Endothelial cell of umbilical vein (primary cell): ENCODE data around the gene F8. TPM values are rescaled to one million over a fixed set of nuclear protein-coding genes. Genes with fewer than 3 reads are reported as not detected.
"Not testable (repeated sequence)": the region's sequence is repeated elsewhere in the genome, so short reads cannot be mapped to it uniquely, and the experiment has no call there.

ENCODE experiments used
- BruUV-seq: library from RNA; stranded (reverse); fragments of 400-500 nt; replicated peaks from 2 replicates; lab custom pipeline; 2021; lab: Mats Ljungman, UMichigan
- CTCF ChIA-PET: fragments of 300-600, 350-600 bp; sonication (Branson Sonifier 250); formaldehyde crosslinking; loops from one replicate; lab custom pipeline; 2021; ENCODE audit warnings: antibody characterized with exemption, inconsistent platforms; lab: Charles Lee
- POLR2A ChIA-PET: fragments of 300-600, 350-600 bp; sonication (Branson Sonifier 250); formaldehyde crosslinking; loops from one replicate; lab custom pipeline; 2021; ENCODE audit warnings: antibody characterized with exemption, inconsistent platforms; lab: Charles Lee
- DNase-seq: peaks from one replicate; pipeline ENCODE4 v3.0.0-alpha.2; 2011; ENCODE audit warnings: low read depth, low spot score
- FAIRE-seq: peaks from 2 replicates; lab custom pipeline; 2011; peaks lifted over from hg19 to GRCh38; lab: Jason Lieb, UNC
- H2AFZ ChIP-seq: 2 replicates; pipeline ENCODE4 v1.6.0; 2012; ENCODE audit warnings: low read depth, low read length, control low read depth, inconsistent platforms
- H3K27ac ChIP-seq: 2 replicates; pipeline ENCODE4 v1.5.1; 2011; ENCODE audit warnings: low read depth, mild to moderate bottlenecking, control low read depth, low read length, moderate library complexity; ENCODE audit not compliant: insufficient read depth
- H3K27me3 ChIP-seq, 2 experiments: 2 replicates each; pipeline versions ENCODE4 v1.6.0 to v1.6.1; 2011; ENCODE audit warnings: low read length in 2 of 2, mixed read lengths in 1 of 2; ENCODE audit not compliant: control insufficient read depth in 2 of 2, insufficient read depth in 2 of 2
- H3K36me3 ChIP-seq, 2 experiments: 2 replicates in 1 of 2; 3 replicates in 1 of 2; pipeline ENCODE4 v1.5.1; 2011; ENCODE audit warnings: low read length in 2 of 2, mild to moderate bottlenecking in 1 of 2, moderate library complexity in 1 of 2; ENCODE audit not compliant: control insufficient read depth in 2 of 2, insufficient read depth in 2 of 2; ENCODE audit errors: extremely low read depth in 1 of 2
- H3K4me1 ChIP-seq: 3 replicates; pipeline ENCODE4 v1.5.1; 2011; ENCODE audit warnings: mild to moderate bottlenecking, low read length; ENCODE audit not compliant: control insufficient read depth, insufficient read depth; ENCODE audit errors: extremely low read depth
- H3K4me2 ChIP-seq: 2 replicates; pipeline ENCODE4 v1.6.1; 2011; ENCODE audit warnings: low read length, control low read depth, mixed read lengths; ENCODE audit not compliant: insufficient read depth
- H3K4me3 ChIP-seq, 3 experiments: fragments of 200-600 bp in 1 of 3; sonication (generic), shearing (Covaris generic) in 1 of 3; replicated peaks in 1 of 3; 2 replicates each; pipeline ENCODE4 v1.5.1; 2011 to 2016; ENCODE audit warnings: control low read depth in 3 of 3, low read length in 3 of 3, mild to moderate bottlenecking in 2 of 3, inconsistent platforms in 1 of 3, low read depth in 1 of 3, moderate library complexity in 1 of 3; ENCODE audit not compliant: insufficient read depth in 1 of 3
- H3K79me2 ChIP-seq: 2 replicates; pipeline ENCODE4 v1.6.0; 2012; ENCODE audit warnings: low read length, inconsistent platforms; ENCODE audit not compliant: control insufficient read depth, insufficient read depth
- H3K9ac ChIP-seq: replicated peaks from 2 replicates; pipeline ENCODE3; 2011; ENCODE audit warnings: low read length, control low read depth; ENCODE audit not compliant: insufficient read depth; ENCODE audit errors: extremely low read depth
- H3K9me1 ChIP-seq: replicated peaks from 3 replicates; pipeline ENCODE4 v1.6.0; 2011; ENCODE audit warnings: mild to moderate bottlenecking, low read length; ENCODE audit not compliant: control insufficient read depth, insufficient read depth; ENCODE audit errors: extremely low read depth
- H3K9me3 ChIP-seq: replicated peaks from 2 replicates; pipeline ENCODE4 v1.5.1; 2012; ENCODE audit warnings: low read length, inconsistent platforms; ENCODE audit not compliant: control insufficient read depth, insufficient read depth
- H4K20me1 ChIP-seq: replicated peaks from 2 replicates; pipeline ENCODE3; 2011; ENCODE audit warnings: mild to moderate bottlenecking, low read length; ENCODE audit not compliant: control insufficient read depth, insufficient read depth; ENCODE audit errors: extremely low read depth
- EZH2 ChIP-seq: IDR thresholded peaks from 2 replicates; pipeline ENCODE4 v1.6.1; 2012; ENCODE audit warnings: borderline replicate concordance, low read depth, mild to moderate bottlenecking, moderate library complexity, low read length, inconsistent platforms; ENCODE audit not compliant: severe bottlenecking
- JUN ChIP-seq: IDR thresholded peaks from 2 replicates; pipeline ENCODE4 v1.6.1; 2011; ENCODE audit warnings: borderline replicate concordance, low read depth; ENCODE audit not compliant: insufficient read length, insufficient read depth
- POLR2A ChIP-seq: IDR thresholded peaks from 2 replicates; pipeline ENCODE4 v1.6.1; 2012; ENCODE audit warnings: low read depth, mild to moderate bottlenecking, control low read depth, low read length
- dilution Hi-C: fragments of 300-500 bp; cut with MboI; formaldehyde crosslinking; loops from one replicate; pipeline ENCODE4 v1.15.0; 2019; ENCODE audit warnings: low sequenced_read_pairs; ENCODE audit not compliant: extremely low pct_ligation_motif_present
- intact Hi-C: fragments of 100-400 bp; cut with micrococcal nuclease; formaldehyde crosslinking; loops from one replicate; pipeline ENCODE4 v1.10.0; 2022
- polyA plus RNA-seq, 4 experiments: library from polyadenylated mRNA; depleted of rRNA in 3 of 4; stranded (reverse) in 3 of 4; unstranded in 1 of 4; fragments of >200 nt; gene quantifications; 2 replicates each; pipeline versions ENCODE4 v1.2.1 to v1.2.3, GENCODE V29; 2011 to 2012; ENCODE audit warnings: missing spikeins in 1 of 4
- total RNA-seq: library from RNA; stranded (reverse); gene quantifications from 2 replicates; pipeline ENCODE4 v1.2.3, GENCODE V29; 2021
- TF ChIP-seq, protein P1 (sequence below), 2 donors: IDR thresholded peaks; 1 replicate in 1 of 2; 2 replicates in 1 of 2; pipeline ENCODE4 v1.5.1; 2011; ENCODE audit warnings: low read length in 2 of 2, mild to moderate bottlenecking in 2 of 2, moderate library complexity in 2 of 2, control low read depth in 1 of 2, inconsistent platforms in 1 of 2, low read depth in 1 of 2; ENCODE audit not compliant: insufficient read depth in 1 of 2; ENCODE audit errors: extremely low read depth in 1 of 2

The F8 gene
- total and polyA plus RNA-seq, 2 donors (not counting 3 experiments of a cell fraction or from before 2014, with no cell fraction given) = 0.62 to 1.1 TPM

DNA sequence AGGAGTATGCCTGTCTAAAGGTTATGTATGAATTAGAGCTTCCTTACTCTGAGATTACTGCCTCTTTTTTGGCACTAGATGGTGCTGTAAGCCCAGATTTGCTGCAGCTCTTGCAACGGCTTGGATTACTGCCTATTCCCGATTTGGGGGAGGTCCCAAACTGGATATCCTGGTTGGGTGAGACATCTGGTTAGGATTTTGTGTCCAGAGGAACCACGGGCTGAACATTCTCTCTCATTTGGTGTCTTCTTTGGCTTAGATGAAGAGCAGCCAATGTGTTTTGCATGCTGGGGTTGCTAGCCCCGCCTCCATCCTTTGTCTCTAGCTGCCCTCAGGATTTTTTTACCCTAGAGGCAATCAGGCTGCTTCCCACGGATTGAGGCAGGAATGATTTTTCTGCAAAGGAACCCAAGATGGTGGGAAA lies 104.5 kb downstream of the F8 start:
- intact Hi-C loops (loop anchor here (1.0 kb wide), 4 partner anchors 62 to 902 kb away; no protein-coding TSS in a partner anchor), dilution Hi-C loops (no loop called here)
- H3K9ac ChIP-seq = peak overlapping the region; percentile 23
- CTCF ChIA-PET = interaction anchor here (0.6 to 2.9 kb wide), 33 partner anchors 8 to 768 kb away, joined by 3 to 83 read pairs (median 5); partner anchors contain the start of genes FUNDC2 and VBP1
- POLR2A ChIA-PET = no interaction called here
- H3K9me3 ChIP-seq = no peaks in the 10 kb centered on the region
- H4K20me1 ChIP-seq = no peaks in the 10 kb centered on the region
- peaks cover 0 to 4% of the 10 kb centered on the region in 2 experiments for H3K27me3 ChIP-seq
- TF ChIP-seq, protein P1, sequence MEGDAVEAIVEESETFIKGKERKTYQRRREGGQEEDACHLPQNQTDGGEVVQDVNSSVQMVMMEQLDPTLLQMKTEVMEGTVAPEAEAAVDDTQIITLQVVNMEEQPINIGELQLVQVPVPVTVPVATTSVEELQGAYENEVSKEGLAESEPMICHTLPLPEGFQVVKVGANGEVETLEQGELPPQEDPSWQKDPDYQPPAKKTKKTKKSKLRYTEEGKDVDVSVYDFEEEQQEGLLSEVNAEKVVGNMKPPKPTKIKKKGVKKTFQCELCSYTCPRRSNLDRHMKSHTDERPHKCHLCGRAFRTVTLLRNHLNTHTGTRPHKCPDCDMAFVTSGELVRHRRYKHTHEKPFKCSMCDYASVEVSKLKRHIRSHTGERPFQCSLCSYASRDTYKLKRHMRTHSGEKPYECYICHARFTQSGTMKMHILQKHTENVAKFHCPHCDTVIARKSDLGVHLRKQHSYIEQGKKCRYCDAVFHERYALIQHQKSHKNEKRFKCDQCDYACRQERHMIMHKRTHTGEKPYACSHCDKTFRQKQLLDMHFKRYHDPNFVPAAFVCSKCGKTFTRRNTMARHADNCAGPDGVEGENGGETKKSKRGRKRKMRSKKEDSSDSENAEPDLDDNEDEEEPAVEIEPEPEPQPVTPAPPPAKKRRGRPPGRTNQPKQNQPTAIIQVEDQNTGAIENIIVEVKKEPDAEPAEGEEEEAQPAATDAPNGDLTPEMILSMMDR (IDR thresholded peaks at IDR 0.05; ENCODE audit: extremely low read depth in 1 of 2, insufficient read depth in 1 of 2, low read depth in 1 of 2, low read length in 2 of 2) = peak; percentile 40 to 53
- TF ChIP-seq JUN = no peak
- FAIRE-seq (no peak), DNase-seq (peak; percentile 67)
- H2AFZ ChIP-seq = peak overlapping the region; percentile 46
- peak overlapping the region; percentile 61 for H3K4me2 ChIP-seq
- no peaks in the 10 kb centered on the region for H3K36me3 ChIP-seq
- no peak overlapping the region for H3K27ac ChIP-seq
- no peaks in the 10 kb centered on the region for H3K9me1 ChIP-seq
- no peaks in the 10 kb centered on the region for H3K4me1 ChIP-seq
- H3K79me2 ChIP-seq = no peaks in the 10 kb centered on the region
- BruUV-seq = no TSS peak
- H3K4me3 ChIP-seq = peak overlapping the region in 1 of 3 experiments; percentile 23

GRCh38 chrX:154914052-154914451 lies 108.5 kb downstream of the F8 start:
- BruUV-seq = no TSS peak
- FAIRE-seq = no peak

GRCh38 chrX:154910528-154910927 lies 112.0 kb downstream of the F8 start:
- CTCF ChIA-PET, BruUV-seq, H4K20me1 ChIP-seq, H3K36me3 ChIP-seq, H3K9me1 ChIP-seq, H3K27me3 ChIP-seq, DNase-seq, dilution Hi-C loops, H3K27ac ChIP-seq, H3K4me3 ChIP-seq, intact Hi-C loops, H3K9ac ChIP-seq, H3K79me2 ChIP-seq, POLR2A ChIA-PET, H3K4me2 ChIP-seq, H3K9me3 ChIP-seq, H3K4me1 ChIP-seq, FAIRE-seq, H2AFZ ChIP-seq: not testable (repeated sequence)

More at GRCh38 chrX:154914052-154914451, 108.5 kb downstream of the F8 start:
- Histone ChIP-seq H3K9me1 (no peaks in the 10 kb centered on the region), H3K4me1 (no peaks in the 10 kb centered on the region), H3K4me3 (no peak overlapping the region), H2AFZ (no peak overlapping the region), H3K27ac (no peak overlapping the region), H3K79me2 (no peaks in the 10 kb centered on the region), H4K20me1 (no peaks in the 10 kb centered on the region), H3K9me3 (no peaks in the 10 kb centered on the region), H3K4me2 (no peak overlapping the region), H3K36me3 (no peaks in the 10 kb centered on the region), H3K27me3 (peaks cover 2 to 4% of the 10 kb centered on the region in 2 experiments), H3K9ac (no peak overlapping the region)
- dilution Hi-C loops = no loop called here
- no peak for DNase-seq
- intact Hi-C loops = no loop called here
- POLR2A ChIA-PET = no interaction called here
- TF ChIP-seq POLR2A = no peak
- TF ChIP-seq EZH2 = no peak
- no peak for TF ChIP-seq JUN
- CTCF ChIA-PET = no interaction called here
